ENCODE results near the gene NTNG2.

GRCh38 chr9:132126680-132127236 lies 35.1 kb upstream of the NTNG2 start:
- no peak for TF ChIP-seq POLR2A (IDR thresholded peaks at IDR 0.05)
- TF ChIP-seq CTCF (IDR thresholded peaks at IDR 0.05): no peak
